B cell (primary cell): ENCODE data around the gene RBM46. TPM values are rescaled to one million over a fixed set of nuclear protein-coding genes. Genes with fewer than 3 reads are reported as not detected.

Experiments
- ATAC-seq: fragments of 200-7000 bp; cut with Tn5 transposase; one replicate; pipeline ENCODE4 v1.10.0; 2021; ENCODE audit warnings: low read depth, mild to moderate bottlenecking, moderate number of reproducible peaks, moderate library complexity
- CTCF ChIA-PET: fragments of 350-600 bp; sonication (Branson Sonifier 250); formaldehyde crosslinking; loops from one replicate; lab custom pipeline; 2021; ENCODE audit warnings: antibody characterized with exemption, inconsistent platforms; lab: Charles Lee
- POLR2A ChIA-PET: fragments of 350-600 bp; sonication (Branson Sonifier 250); formaldehyde crosslinking; loops from one replicate; lab custom pipeline; 2021; ENCODE audit warnings: antibody characterized with exemption; lab: Charles Lee
- DNase-seq: peaks from one replicate; pipeline ENCODE4 v3.0.0; 2013
- H2AFZ ChIP-seq: 2 replicates; pipeline ENCODE4 v1.6.1; 2012; ENCODE audit warnings: mild to moderate bottlenecking, low read depth, low read length; ENCODE audit not compliant: insufficient read depth, poor library complexity, severe bottlenecking
- H3K27ac ChIP-seq, 2 donors: 1 replicate in 1 of 2; 2 replicates in 1 of 2; pipeline ENCODE4 v1.5.1; 2012 to 2013; ENCODE audit warnings: low read length in 2 of 2, mild to moderate bottlenecking in 2 of 2, moderate library complexity in 1 of 2
- H3K27me3 ChIP-seq, 4 experiments: fragments of 200-600 bp in 1 of 4; sonication (generic) in 1 of 4; replicated peaks in 1 of 4; 1 replicate in 2 of 4; 2 replicates in 2 of 4; pipeline versions ENCODE4 v1.6.1 to v1.7.0; 2013 to 2016; ENCODE audit warnings: low read length in 3 of 4, mild to moderate bottlenecking in 2 of 4, mixed read lengths in 1 of 4, moderate library complexity in 1 of 4; ENCODE audit not compliant: insufficient read depth in 4 of 4, control insufficient read depth in 3 of 4; ENCODE audit errors: control extremely low read depth in 1 of 4
- H3K36me3 ChIP-seq, 2 experiments: replicated peaks in 1 of 2; 1 replicate in 1 of 2; 2 replicates in 1 of 2; pipeline versions ENCODE4 v1.6.1 to v1.7.1; 2013; ENCODE audit warnings: low read length in 1 of 2; ENCODE audit not compliant: insufficient read depth in 2 of 2, control insufficient read depth in 1 of 2; ENCODE audit errors: control extremely low read depth in 1 of 2, extremely low read depth in 1 of 2
- H3K4me1 ChIP-seq, 2 donors: fragments of 200-600 bp in 1 of 2; sonication (generic) in 1 of 2; 1 replicate in 1 of 2; 2 replicates in 1 of 2; pipeline versions ENCODE4 v1.5.1 to v1.6.1; 2013 to 2017; ENCODE audit warnings: low read length in 2 of 2; ENCODE audit not compliant: control insufficient read depth in 2 of 2, insufficient read depth in 2 of 2
- H3K4me2 ChIP-seq: replicated peaks from 2 replicates; pipeline ENCODE3; 2012; ENCODE audit warnings: mild to moderate bottlenecking, low read depth, low read length; ENCODE audit not compliant: poor library complexity, severe bottlenecking
- H3K4me3 ChIP-seq, 5 experiments: fragments of 200-600 bp in 1 of 5; sonication (generic) in 1 of 5; 1 replicate in 3 of 5; 2 replicates in 2 of 5; pipeline versions ENCODE4 v1.5.1 to v1.7.0; 2011 to 2016; ENCODE audit warnings: low read length in 4 of 5, mild to moderate bottlenecking in 4 of 5, low read depth in 2 of 5, control low read depth in 1 of 5, moderate library complexity in 1 of 5; ENCODE audit not compliant: insufficient read depth in 1 of 5; ENCODE audit errors: control extremely low read depth in 1 of 5, extremely low read depth in 1 of 5
- H3K79me2 ChIP-seq: fragments of 200-600 bp; sonication (generic); one replicate; pipeline ENCODE4 v1.6.0; 2016; ENCODE audit warnings: low read length; ENCODE audit not compliant: control insufficient read depth, insufficient read depth
- H3K9ac ChIP-seq: fragments of 200-600 bp; sonication (generic); 2 replicates; pipeline ENCODE4 v1.6.1; 2017; ENCODE audit warnings: mild to moderate bottlenecking, low read length, moderate library complexity
- H3K9me3 ChIP-seq, 3 donors: one replicate each; pipeline versions ENCODE4 v1.6.1 to v1.7.1; 2013; ENCODE audit warnings: low read length in 2 of 3; ENCODE audit not compliant: control insufficient read depth in 2 of 3, insufficient read depth in 1 of 3; ENCODE audit errors: control extremely low read depth in 1 of 3
- H4K20me1 ChIP-seq: 2 replicates; pipeline ENCODE4 v1.6.0; 2012; ENCODE audit warnings: mild to moderate bottlenecking, low read length; ENCODE audit not compliant: insufficient read depth, control insufficient read depth, poor library complexity, severe bottlenecking
- H3K27ac Mint-ChIP-seq: one replicate; pipeline ENCODE4 v1.8.0; 2021; ENCODE audit warnings: mixed read lengths
- H3K27me3 Mint-ChIP-seq: one replicate; pipeline ENCODE4 v1.8.0; 2021; ENCODE audit warnings: mixed read lengths
- H3K4me1 Mint-ChIP-seq: one replicate; pipeline ENCODE4 v1.8.0; 2021; ENCODE audit warnings: mixed read lengths
- H3K4me3 Mint-ChIP-seq: one replicate; pipeline ENCODE4 v1.8.0; 2021; ENCODE audit warnings: mixed read lengths
- H3K9me3 Mint-ChIP-seq: one replicate; pipeline ENCODE4 v1.8.0; 2022; ENCODE audit warnings: mixed read lengths; ENCODE audit not compliant: insufficient read depth
- CTCF ChIP-seq: fragments of 200-600 bp; IDR thresholded peaks from one replicate; pipeline ENCODE4 v1.8.0; 2022; ENCODE audit warnings: antibody characterized with exemption, mild to moderate bottlenecking
- EZH2 ChIP-seq: IDR thresholded peaks from 2 replicates; pipeline ENCODE4 v1.6.1; 2012; ENCODE audit warnings: borderline replicate concordance, low read depth, mild to moderate bottlenecking, moderate library complexity, low read length; ENCODE audit not compliant: insufficient read depth, poor library complexity, severe bottlenecking
- WGBS: methylation state at CpG from one replicate; pipeline ENCODE4 v1.1.5; 2013; ENCODE audit warnings: missing lambda C conversion rate; ENCODE audit not compliant: insufficient coverage; 5-methylcytosine and 5-hydroxymethylcytosine counted together
- intact Hi-C: fragments of 100-400 bp; cut with micrococcal nuclease; formaldehyde crosslinking; loops from one replicate; pipeline ENCODE4 v1.10.0; 2022
- polyA plus RNA-seq: library from polyadenylated mRNA; depleted of rRNA; stranded (reverse); fragments of >200 nt; gene quantifications from 2 replicates; pipeline ENCODE4 v1.2.3, GENCODE V29; 2012
- total RNA-seq, 2 donors: library from RNA; stranded (reverse); fragments of 120-200 nt in 1 of 2; gene quantifications; 1 replicate in 1 of 2; 2 replicates in 1 of 2; pipeline versions ENCODE4 v1.2.3 to v1.2.4, GENCODE V29; 2013 to 2022

RBM46 gene
- total and polyA plus RNA-seq, 2 donors (not counting 1 experiment from before 2014, with no cell fraction given), result not detected

DNA sequence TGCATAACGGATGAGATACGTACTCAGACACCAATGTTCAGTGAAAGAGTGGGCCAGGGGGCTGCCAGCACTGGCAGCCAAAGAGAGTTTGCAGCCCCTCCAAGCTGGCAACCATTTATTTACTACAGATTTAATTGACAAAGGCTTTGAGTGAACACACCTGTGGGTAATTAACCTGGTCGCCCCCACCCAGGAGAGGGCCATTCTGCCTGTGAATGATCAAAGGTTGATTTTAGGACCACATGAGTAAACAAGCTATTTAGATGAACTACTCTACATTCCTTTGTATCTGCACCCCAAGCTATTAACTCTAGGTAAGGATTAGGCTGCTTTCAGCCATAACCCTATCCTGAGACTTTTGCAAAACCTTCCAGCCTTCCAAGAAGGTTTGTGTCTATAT, 55.0 kb downstream of the RBM46 start:
- no peak for TF ChIP-seq CTCF
- no peak for TF ChIP-seq EZH2
- Histone ChIP-seq H3K9me3 (no peaks in the 10 kb centered on the region), H3K4me3 (no peak overlapping the region), H3K4me1 (no peaks in the 10 kb centered on the region), H3K27ac (no peak overlapping the region), H2AFZ (no peak overlapping the region), H3K27me3 (no peaks in the 10 kb centered on the region), H3K9ac (no peak overlapping the region), H3K79me2 (no peaks in the 10 kb centered on the region), H3K36me3 (no peaks in the 10 kb centered on the region), H3K4me2 (no peak overlapping the region), H4K20me1 (no peaks in the 10 kb centered on the region)
- no peak overlapping the region for H3K4me3 Mint-ChIP-seq
- H3K27me3 Mint-ChIP-seq, result no peaks in the 10 kb centered on the region
- ChIA-PET POLR2A (no interaction called here), CTCF (no interaction called here)
- 72% methylated on average over 2 of the region's 3 CpGs for WGBS
- intact Hi-C loops, result no loop called here
- ATAC-seq (no peak), DNase-seq (no peak)
- H3K9me3 Mint-ChIP-seq, result peaks cover 5% of the 10 kb centered on the region
- no peaks in the 10 kb centered on the region for H3K4me1 Mint-ChIP-seq
- no peak overlapping the region for H3K27ac Mint-ChIP-seq

DNA sequence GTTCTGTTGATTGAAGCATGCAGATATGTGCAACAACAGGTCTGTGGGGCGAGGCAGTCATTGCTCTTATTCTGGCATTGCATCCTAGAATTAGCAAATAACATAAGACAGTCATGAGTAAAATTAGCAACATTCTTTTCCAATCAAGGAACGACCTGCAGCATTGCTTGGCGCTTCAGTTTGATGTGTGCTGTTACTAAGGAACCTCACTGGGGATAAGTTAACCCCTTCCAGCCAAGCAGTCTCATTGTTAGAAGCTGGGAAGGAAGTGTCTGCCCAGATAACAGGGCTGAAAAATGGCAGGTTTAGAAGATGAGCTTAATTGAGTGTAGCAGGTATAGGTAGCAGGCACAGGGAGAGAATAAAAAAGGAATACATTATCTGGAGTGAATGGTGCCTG, 55.4 kb downstream of the RBM46 start:
- H3K4me3 ChIP-seq, result no peak overlapping the region
- no peak overlapping the region for H3K27ac Mint-ChIP-seq
- no peak for DNase-seq
- no peaks in the 10 kb centered on the region for H3K79me2 ChIP-seq
- ChIA-PET CTCF (no interaction called here), POLR2A (no interaction called here)
- no peak for ATAC-seq
- H4K20me1 ChIP-seq, result no peaks in the 10 kb centered on the region
- peaks cover 5% of the 10 kb centered on the region for H3K9me3 Mint-ChIP-seq
- H2AFZ ChIP-seq, result no peak overlapping the region
- H3K9me3 ChIP-seq, result no peaks in the 10 kb centered on the region
- no peak overlapping the region for H3K4me2 ChIP-seq
- no peak overlapping the region for H3K9ac ChIP-seq
- H3K36me3 ChIP-seq, result no peaks in the 10 kb centered on the region
- no peaks in the 10 kb centered on the region for H3K27me3 Mint-ChIP-seq
- no peaks in the 10 kb centered on the region for H3K4me1 ChIP-seq
- H3K4me3 Mint-ChIP-seq, result no peak overlapping the region
- 33% methylated on average over 1 of the region's 3 CpGs for WGBS
- TF ChIP-seq EZH2, result no peak
- TF ChIP-seq CTCF, result no peak
- intact Hi-C loops, result no loop called here
- H3K27ac ChIP-seq, result no peak overlapping the region
- H3K4me1 Mint-ChIP-seq, result no peaks in the 10 kb centered on the region
- no peaks in the 10 kb centered on the region for H3K27me3 ChIP-seq
